Activated CD8-positive, alpha-beta memory T cell treated with anti-CD3 and anti-CD28 coated beads for 36 hours (primary cell): ENCODE data around the gene PLXNA4. TPM values are rescaled to one million over a fixed set of nuclear protein-coding genes. Genes with fewer than 3 reads are reported as not detected.

ENCODE experiments used
- CTCF ChIA-PET: fragments of 350-600 bp; sonication (Branson Sonifier 250); formaldehyde crosslinking; loops from one replicate; lab custom pipeline; 2021; ENCODE audit warnings: antibody characterized with exemption; lab: Charles Lee
- POLR2A ChIA-PET: fragments of 350-600 bp; sonication (Branson Sonifier 250); formaldehyde crosslinking; loops from one replicate; lab custom pipeline; 2021; ENCODE audit warnings: antibody characterized with exemption; lab: Charles Lee
- total RNA-seq, 2 experiments: library from RNA; stranded (reverse); gene quantifications; one replicate each; pipeline ENCODE4 v1.2.3, GENCODE V29; 2021

Gene PLXNA4
- total RNA-seq, 2 experiments from 2014 or later: 0.04 to 0.19 TPM

DNA sequence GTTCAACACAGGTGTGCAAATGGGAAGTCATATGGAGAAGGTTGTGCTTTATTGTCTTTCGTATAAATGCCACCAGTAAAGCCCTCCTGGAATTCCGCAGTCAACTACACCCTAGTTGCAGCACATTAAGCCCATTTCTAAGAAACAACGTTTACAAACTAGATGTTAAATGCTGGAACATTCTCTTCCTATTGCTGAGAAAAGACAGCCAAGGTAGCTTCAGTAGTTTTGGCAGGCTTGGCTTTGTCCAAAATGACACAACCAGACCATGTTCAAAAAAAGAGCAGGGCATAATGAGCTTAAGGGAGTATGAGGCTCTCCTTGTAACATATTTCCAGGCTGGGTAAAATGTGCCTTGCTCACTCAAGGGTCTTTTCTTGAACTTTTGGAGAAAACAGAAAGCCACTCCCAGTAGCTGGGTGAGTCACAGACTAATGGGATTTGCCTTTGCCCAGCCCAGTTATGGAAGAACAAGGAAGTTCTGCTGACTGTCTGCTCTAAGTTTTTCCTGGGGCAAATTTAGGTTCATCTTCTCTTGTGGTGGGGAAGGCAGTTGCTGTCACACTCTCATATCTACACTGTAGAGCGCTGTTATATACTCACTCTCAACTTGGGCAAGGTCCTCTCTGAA, 238.7 kb downstream of the PLXNA4 start:
- ChIA-PET CTCF (no interaction called here), POLR2A (no interaction called here)

DNA sequence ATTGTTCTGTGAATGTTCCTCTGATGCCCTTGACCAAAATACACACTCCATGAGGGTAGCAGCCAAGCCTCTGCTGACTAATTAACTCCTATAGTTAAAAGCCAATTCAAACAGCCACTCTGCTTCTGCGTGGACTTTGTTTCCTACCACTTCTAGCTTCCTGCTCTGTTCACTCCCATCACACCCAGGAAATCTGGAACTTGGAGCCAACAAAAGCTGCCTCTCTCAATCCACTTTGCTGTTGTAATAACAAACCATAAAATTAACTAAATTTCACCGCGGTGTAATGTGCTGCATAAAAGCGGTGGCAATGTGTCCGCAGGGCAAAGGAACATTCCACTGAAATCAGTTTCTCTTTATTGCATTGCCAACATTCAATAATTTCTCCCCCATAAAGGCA, 239.5 kb downstream of the PLXNA4 start:
- ChIA-PET POLR2A (no interaction called here), CTCF (no interaction called here)

DNA sequence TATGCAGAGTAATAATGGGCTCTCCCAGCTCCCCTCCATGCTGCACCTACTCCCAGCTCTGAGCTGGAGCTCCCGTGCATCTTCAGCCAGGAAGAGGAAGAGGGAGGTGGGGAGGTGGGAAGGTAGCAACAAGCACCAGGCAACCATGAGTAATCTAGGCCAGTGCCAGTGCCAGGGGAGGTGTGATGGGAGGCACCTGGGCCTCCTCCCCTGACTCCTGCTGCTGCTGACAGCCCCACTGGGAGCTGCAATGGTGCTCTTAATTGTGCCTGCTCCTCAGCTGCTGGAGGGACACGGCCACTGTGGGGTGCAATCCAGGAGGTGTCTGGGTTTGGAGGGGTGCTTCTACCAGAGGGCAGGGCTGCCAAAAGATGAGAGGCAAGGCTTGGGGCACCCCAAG, 243.0 kb downstream of the PLXNA4 start:
- CTCF ChIA-PET: interaction anchor here (0.6 to 1.6 kb wide), 2 partner anchors 15 to 247 kb away, joined by 3 to 4 read pairs; no protein-coding TSS in a partner anchor
- POLR2A ChIA-PET: no interaction called here

DNA sequence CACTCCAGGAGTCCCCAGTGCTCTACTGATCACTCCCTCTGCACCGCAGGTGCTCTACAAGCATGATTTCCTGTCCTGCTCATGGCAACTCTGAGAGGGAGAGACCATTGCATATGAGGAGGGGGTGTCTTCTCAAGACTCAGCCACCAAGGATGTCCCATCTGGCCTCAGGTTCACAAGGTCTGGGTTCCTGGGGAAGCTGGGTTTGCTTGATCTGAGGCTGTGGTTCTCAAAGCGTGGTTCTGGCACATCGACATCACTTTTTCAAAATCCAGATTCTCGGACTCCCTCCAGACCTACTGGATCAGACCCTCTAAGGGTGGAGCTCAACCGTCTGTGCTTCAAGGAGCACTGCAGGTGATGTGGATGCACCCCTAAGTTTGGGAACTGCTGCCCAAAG, 247.5 kb downstream of the PLXNA4 start:
- POLR2A ChIA-PET: no interaction called here

DNA sequence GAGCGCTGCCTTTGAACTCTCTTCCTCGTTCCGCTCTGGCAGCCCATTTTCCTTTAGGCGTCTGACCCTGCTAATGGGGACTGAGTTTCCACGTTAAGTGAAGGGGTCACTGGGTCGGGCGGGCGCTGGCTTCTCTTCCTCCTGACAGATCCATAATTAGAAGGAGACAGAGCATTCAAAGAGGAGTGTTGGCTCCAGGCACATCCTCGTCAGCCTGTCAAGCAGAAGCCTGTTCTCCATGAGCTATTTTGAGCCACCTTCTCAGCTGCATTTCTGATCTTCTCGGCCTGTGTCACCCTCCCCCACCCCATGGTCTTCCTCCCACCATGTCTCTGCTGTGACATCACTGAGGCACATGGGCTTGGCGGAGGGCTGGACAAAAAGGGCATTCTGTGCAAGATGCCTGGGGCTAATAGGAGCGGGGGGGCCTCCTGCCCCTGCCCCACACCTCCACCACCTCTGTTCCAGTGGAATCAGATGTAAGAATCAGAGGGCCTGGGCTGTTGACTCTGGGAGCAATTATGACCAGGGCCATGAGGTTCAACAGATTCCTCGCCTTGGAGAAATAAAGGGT, 248.1 kb downstream of the PLXNA4 start:
- CTCF ChIA-PET: no interaction called here
- POLR2A ChIA-PET: no interaction called here

More for the DNA sequence above, 247.5 kb downstream of the PLXNA4 start:
- CTCF ChIA-PET: no interaction called here

DNA sequence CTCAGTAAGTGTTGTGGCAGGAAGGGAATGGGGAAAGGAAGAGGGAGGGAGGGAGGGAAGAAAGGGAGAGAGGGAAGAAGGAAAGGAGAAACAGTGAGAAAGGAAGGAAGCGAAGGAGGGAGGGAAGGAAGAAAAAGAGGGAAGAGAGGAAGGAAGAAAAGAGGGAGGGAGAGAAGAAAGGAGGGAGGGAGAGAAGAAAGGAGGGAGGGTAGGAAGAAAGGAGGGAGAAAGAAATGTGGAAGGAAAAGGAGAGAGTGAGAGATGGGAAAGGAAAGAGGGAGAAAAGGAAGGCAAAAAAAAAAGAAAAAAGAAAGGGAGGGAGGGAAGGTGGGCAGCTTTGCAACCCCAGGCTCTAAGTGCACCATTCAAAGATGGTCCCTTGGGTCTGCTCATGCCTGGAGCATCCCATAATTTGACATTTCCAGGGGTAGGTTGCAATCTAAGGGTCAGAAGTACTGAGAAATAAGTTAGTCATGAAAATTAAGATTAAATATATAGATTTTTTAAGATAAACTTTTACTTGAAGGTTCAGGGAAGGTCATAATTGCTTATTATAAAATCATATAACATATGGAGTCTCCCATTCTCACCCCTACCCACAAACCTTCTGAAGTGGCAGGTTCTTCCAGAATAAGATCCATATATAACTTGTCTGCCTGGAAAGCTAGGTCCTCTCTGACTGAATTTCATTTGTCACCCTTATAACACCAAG, 249.2 kb downstream of the PLXNA4 start:
- ChIA-PET POLR2A (no interaction called here), CTCF (no interaction called here)

DNA sequence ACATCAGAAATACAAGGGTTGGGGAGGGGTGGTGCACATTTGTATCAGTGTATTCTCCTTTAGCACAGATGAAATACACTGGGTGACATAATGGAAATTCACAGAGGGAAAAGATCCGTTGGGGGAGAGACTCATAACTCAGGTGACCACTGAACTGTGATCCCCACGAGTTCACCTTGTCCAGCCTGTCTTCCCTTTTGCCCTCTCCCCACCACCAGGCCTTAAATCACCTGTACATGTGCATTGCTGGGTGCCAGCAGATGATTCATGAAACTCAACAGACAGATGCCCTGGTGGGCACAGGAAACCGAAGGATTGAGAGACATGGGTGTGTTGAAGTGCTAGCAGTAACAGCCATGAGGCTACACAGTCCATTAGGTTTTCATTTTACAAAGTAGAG, 253.3 kb downstream of the PLXNA4 start:
- CTCF ChIA-PET: no interaction called here
- POLR2A ChIA-PET: no interaction called here

DNA sequence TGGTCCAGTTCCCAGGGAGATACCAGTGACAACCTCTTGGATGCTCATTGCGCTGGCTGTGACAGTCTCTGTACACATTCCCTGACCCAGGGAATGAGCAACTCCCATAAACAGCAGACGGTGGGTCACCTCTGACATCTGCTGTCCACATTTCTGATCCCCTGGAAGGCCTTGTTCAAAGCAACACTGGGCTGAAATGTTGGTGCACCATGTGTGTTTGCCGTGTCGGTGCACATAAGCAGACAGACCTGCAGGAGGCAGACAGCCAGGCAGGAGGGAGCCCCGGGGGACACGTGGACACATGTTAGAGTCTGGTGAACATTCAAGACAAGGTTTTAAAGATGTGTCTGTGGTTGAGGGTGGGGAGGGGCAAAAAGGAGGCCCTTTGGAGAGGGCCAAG, 254.9 kb downstream of the PLXNA4 start:
- ChIA-PET CTCF (interaction anchor here (0.7 kb wide), 1 partner anchor 204 kb away, joined by 3 read pairs; no protein-coding TSS in a partner anchor), POLR2A (no interaction called here)

DNA sequence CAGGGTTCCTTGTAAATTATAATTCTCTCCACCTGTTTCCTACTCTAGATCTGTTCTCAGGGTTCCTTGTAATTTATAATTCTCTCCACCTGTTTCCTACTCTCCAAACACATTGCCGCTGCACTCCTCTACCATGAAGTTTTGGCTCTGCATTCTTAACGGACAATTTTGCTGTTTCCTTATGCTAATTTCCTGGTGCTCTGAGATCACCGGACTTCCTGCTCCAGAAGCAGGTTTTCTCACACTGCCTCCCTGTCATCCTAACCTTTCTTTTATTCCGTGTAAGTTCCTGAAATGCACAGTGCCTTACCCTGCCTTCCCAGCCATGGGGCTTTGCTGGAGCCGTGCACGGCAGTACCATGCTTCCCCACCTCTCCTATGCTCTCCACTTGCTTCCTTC, 256.8 kb downstream of the PLXNA4 start:
- CTCF ChIA-PET: interaction anchor here (1.1 to 5.5 kb wide), 3 partner anchors 13 to 260 kb away, joined by 3 to 38 read pairs (median 5); no protein-coding TSS in a partner anchor

DNA sequence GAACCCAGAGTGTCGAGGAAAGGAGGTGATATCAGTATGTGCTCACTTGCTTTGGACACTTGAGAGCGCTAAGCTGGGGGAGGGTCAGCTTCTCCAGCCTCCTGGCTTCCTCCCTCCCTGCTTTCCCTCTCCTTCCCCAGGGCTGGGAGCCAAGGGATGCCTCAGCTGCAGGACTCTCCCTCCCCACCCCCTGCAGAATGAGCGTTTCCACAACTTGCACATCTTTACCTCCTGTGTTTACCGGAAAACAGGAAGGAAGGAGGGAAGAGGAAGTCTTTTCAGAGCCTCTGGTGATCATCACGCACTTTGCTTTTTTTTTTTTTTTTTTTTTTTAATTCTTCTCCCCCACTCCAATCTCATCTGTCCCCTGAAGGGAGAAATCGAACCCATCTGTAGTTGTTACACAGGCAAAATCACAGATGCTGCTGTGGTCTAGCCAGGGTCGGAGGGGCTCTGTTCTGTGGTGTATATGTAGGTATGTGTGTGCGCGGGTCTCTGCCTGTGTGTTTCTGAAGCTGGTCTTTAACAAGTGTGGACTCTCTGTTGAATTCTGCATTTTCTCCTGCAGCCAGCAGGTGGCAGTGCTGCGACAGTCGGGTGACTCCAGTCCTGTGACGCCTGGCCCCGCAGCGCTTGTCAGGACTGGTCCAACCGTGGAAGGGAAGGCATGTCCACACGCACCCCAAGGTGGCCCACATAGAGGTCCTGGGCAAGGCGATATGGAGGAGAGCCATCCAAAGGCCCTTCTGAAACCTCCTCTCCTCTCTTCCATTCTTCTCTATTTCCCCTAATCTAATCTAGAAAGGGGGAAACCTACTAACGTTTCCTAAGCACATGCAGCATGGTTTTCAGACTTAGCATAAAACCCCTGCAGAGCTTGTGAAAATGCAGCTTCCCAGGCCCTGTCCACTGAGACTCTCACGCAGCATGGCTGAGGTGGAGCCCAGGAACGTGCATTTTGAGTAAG, 257.6 kb downstream of the PLXNA4 start:
- ChIA-PET CTCF (interaction anchor here (0.6 to 5.5 kb wide), 13 partner anchors 8 to 777 kb away, joined by 3 to 38 read pairs (median 3); no protein-coding TSS in a partner anchor), POLR2A (no interaction called here)

More for the DNA sequence above, 256.8 kb downstream of the PLXNA4 start:
- POLR2A ChIA-PET: no interaction called here

DNA sequence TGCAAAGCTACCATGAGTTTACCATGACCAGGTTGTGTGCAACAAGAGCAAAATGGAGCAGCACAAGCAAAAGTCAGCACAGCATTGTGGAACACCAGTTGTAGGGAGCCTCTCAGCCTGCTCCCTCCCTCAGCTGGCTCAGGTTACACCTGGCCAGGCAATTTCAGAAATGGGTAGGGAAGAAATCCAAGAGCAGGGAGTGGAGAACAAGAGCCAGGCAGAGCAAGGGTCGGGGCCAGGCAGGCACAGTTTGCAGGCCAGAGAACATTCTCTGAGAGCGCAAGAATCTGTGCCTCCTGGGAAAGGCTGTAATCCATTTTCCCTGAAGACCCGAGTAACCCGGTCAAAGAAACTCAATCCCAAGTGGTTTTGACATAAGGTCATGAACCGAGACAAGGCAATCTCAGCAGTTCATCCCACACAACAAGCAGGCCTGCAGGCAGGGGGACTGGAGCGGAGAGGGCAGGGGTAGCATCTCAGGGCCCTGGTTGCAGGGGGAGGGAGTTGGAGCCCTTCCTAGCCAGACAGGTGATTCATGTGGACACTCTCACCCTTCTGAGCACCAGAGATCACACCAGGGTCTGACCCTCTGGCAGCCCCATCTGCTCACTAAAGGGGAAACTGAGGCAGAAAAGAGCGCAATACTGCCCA, 258.4 kb downstream of the PLXNA4 start:
- CTCF ChIA-PET: interaction anchor here (1.4 to 5.5 kb wide), 2 partner anchors 15 to 262 kb away, joined by 3 to 38 read pairs; no protein-coding TSS in a partner anchor
- POLR2A ChIA-PET: no interaction called here

DNA sequence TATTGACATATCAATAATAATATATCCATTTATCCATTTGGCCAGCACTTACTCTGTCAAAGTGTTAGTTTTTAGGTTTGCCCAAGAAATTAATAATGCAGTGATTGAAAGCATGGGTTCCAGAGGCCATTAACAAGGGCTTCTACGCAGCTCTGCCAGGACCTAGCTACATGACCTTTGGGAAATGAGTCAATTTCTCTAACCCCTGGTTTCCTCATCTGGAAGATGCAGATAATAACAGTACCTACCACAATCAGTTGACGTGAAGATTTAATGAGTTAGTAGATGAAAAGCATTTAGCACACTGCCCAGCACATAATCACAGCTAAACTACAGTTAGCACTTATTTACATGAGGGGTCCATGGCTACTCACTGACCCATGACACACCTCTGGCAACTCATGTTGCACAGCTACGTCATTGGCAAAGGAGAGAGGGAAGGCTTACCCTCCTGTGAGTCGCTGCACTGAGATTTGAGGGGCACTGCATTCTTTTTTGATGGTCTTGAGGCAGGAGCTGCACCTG, 263.7 kb downstream of the PLXNA4 start:
- CTCF ChIA-PET: no interaction called here

DNA sequence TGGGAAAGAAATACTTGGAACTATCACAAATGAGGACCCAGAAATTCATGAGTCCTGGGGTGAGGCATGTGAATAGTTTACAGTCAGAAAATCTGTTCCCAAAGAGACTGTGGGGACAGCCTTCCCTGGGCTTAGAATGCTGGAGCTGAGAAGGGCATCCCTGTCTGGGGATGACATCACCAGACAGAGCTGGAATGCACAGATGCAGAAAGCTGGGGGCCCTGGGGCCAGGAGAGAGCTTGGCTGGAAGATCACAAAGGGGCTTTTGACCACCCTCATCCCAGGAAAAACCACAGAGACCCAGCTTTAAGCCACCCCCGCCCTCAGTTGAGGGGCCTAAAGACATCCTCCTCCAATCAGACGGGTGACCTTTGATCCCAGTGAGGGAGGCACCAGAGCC, 264.5 kb downstream of the PLXNA4 start:
- ChIA-PET POLR2A (no interaction called here), CTCF (no interaction called here)

More for the DNA sequence above, 263.7 kb downstream of the PLXNA4 start:
- POLR2A ChIA-PET: no interaction called here

DNA sequence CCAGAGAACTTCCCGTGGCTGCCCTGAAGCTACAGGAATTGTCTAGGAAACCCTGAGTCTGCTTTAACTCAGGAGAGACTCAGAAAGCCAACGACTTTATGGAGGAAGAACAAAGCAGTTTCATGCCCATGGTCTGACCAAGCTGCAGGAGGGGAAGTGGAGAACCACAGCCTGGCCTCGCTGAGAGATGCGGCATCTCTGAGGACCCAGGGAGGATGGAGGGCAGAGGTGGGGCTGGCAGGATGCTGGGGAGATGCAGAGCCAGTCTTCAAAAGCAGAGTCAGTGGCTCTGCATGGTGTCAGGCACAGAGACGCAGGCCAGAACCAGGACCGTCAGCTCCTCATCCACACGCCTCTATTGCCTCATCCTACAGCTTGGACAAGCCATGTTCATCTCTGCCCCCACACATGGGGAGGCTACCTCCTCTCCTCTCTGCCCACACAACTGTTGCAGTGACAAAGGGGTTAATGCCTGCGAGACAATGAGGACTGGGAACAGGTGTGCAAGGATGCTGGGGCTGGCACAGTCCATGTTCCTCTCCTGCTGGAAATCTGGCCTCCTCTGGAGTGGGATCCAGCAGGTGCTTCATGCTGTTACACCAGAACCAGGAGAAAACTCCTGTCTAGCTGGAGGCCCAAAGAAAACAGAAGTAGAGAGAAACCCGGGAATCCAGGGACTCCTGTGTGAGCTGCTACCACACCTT, 267.0 kb downstream of the PLXNA4 start:
- ChIA-PET POLR2A (no interaction called here), CTCF (no interaction called here)

DNA sequence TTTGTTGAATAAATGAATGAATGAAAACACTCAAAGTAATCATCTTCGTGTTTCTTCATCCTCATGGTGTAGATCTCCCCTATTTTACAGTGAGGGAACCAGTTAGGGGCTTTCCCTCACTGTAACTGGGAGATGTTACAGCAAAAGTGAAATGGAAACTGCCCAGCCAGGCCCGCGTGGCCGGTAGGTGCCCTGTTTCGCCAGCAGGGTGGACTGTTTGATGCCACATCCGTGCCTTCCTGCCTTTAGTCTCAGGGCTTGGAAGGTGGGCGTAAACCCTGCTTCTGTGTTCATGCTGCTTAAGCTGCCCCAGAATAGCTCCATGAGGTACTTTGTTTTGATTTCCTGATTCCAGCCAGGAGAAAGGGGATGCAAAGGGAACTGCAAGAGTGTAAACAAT, 268.8 kb downstream of the PLXNA4 start:
- POLR2A ChIA-PET: no interaction called here
- CTCF ChIA-PET: interaction anchor here (0.9 kb wide), 1 partner anchor 11 kb away, joined by 3 read pairs; no protein-coding TSS in a partner anchor

DNA sequence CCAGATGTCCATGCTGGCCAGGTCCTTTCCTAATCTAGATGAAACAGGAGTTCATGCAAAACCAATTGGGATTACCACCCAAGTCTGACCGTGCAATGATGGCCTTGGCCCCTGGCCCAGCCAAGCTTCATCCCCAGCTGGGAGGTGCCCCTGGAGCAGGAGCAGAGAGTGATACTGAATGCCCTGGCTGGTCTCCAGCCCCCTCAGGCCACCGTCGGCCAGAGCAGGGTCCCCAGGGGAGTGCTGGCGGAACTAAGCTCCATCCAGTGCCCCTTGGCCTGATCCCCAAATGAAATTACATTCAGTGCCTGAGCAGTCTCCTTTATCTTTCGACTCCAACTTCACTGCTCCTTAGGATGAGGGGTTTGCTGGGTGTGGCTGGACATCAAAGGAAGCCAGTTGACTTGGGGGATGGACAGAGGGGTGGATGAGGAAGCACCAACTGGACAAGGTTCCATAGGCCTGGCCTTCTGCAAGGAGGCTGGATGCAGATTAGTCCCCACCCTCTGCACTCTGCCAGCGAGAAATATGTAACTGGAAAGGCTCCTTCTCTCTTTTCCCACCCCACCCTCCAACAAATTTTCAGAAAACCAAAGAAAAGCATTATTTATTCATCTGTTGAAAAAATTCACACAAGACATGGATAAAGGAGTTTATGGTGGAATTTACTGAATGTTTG, 275.5 kb downstream of the PLXNA4 start:
- CTCF ChIA-PET: no interaction called here
- POLR2A ChIA-PET: no interaction called here

DNA sequence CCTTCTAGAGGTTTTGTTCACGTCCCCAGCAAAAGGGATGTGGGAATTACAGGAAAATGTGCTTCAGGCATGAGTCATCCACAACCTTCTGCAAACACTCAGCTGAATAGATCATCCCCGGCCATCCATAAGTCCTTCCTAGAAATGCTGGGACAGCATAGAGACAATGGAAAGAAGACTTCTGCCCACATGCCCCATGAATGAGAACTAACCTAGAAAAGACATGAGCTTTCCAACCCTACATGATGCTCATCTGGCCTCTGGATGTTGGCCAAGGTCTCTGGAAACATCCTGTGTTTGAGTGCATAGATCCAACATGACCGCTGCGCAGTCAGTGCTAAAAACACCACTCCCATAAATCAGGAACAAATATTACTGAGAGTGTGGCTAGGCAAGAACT, 277.5 kb downstream of the PLXNA4 start:
- ChIA-PET CTCF (no interaction called here), POLR2A (no interaction called here)
